Lung (tissue), 12 donors: ENCODE measurements around the gene FBXO11. TPM values are rescaled to one million over a fixed set of nuclear protein-coding genes. Genes with fewer than 3 reads are reported as not detected.

Experiments
- ATAC-seq: fragments of 200-7000 bp; cut with Tn5 transposase; one replicate; pipeline ENCODE4 v1.9.1; 2020; ENCODE audit warnings: moderate number of reproducible peaks; ENCODE audit not compliant: insufficient read depth, low FRiP score
- DNase-seq, 3 donors: peaks; one replicate each; pipeline ENCODE4 v3.0.0-alpha.2; 2013 to 2017
- H3K27ac ChIP-seq, 2 donors: one replicate each; pipeline ENCODE4 v1.5.1; 2013; ENCODE audit warnings: mild to moderate bottlenecking in 2 of 2, moderate library complexity in 2 of 2, control low read depth in 1 of 2, inconsistent platforms in 1 of 2, low read depth in 1 of 2, low read length in 1 of 2
- H3K27me3 ChIP-seq, 3 donors: one replicate each; pipeline ENCODE4 v1.5.1; 2013; ENCODE audit warnings: low read length in 2 of 3; ENCODE audit not compliant: control insufficient read depth in 3 of 3, insufficient read depth in 3 of 3
- H3K36me3 ChIP-seq, 4 donors: one replicate each; pipeline ENCODE4 v1.5.1; 2013; ENCODE audit warnings: low read length in 4 of 4, mild to moderate bottlenecking in 1 of 4, moderate library complexity in 1 of 4; ENCODE audit not compliant: control insufficient read depth in 4 of 4, insufficient read depth in 4 of 4
- H3K4me1 ChIP-seq, 5 donors: one replicate each; pipeline ENCODE4 v1.5.1; 2013; ENCODE audit warnings: low read length in 5 of 5, mild to moderate bottlenecking in 2 of 5, moderate library complexity in 1 of 5; ENCODE audit not compliant: control insufficient read depth in 5 of 5, insufficient read depth in 5 of 5
- H3K4me3 ChIP-seq: one replicate; pipeline ENCODE4 v1.5.1; 2013; ENCODE audit warnings: mild to moderate bottlenecking, control low read depth, moderate library complexity
- H3K9ac ChIP-seq, 2 donors: one replicate each; pipeline ENCODE4 v1.5.1; 2013; ENCODE audit warnings: low read length in 2 of 2, control low read depth in 1 of 2; ENCODE audit not compliant: insufficient read depth in 1 of 2
- H3K9me3 ChIP-seq, 4 donors: one replicate each; pipeline ENCODE4 v1.5.1; 2013; ENCODE audit warnings: low read length in 3 of 4, mild to moderate bottlenecking in 1 of 4, moderate library complexity in 1 of 4; ENCODE audit not compliant: control insufficient read depth in 4 of 4, insufficient read depth in 3 of 4
- CTCF ChIP-seq: IDR thresholded peaks from 2 replicates; pipeline ENCODE4 v1.5.1; 2012; ENCODE audit warnings: mild to moderate bottlenecking; ENCODE audit errors: control extremely low read depth, extremely low read depth
- WGBS, 2 donors: extraction: QIAGEN DNeasy Blood & Tissue Kit; methylation state at CpG; one replicate each; pipeline ENCODE4 v1.1.7; 2013; 5-methylcytosine and 5-hydroxymethylcytosine counted together
- polyA plus RNA-seq, 2 donors: library from polyadenylated mRNA; stranded (reverse); fragments of 200-250 nt; gene quantifications; one replicate each; pipeline ENCODE4 v1.2.1, GENCODE V29; 2013
- total RNA-seq, 2 donors: library from RNA; depleted of rRNA in 1 of 2; stranded (reverse); fragments of >200 nt in 1 of 2; gene quantifications; one replicate each; pipeline ENCODE4 v1.2.1, GENCODE V29; 2014 to 2021
- donor health status: control.
- donor health status: control.
- donor health status: Bipolar disorder and iron deficiency.
- donor health status: healthy.
- donor health status: DM: yes; HTN: yes; CAD: no.

FBXO11 gene
- total and polyA plus RNA-seq, 4 donors, result 21.9 to 157 (median 42.8) TPM

DNA sequence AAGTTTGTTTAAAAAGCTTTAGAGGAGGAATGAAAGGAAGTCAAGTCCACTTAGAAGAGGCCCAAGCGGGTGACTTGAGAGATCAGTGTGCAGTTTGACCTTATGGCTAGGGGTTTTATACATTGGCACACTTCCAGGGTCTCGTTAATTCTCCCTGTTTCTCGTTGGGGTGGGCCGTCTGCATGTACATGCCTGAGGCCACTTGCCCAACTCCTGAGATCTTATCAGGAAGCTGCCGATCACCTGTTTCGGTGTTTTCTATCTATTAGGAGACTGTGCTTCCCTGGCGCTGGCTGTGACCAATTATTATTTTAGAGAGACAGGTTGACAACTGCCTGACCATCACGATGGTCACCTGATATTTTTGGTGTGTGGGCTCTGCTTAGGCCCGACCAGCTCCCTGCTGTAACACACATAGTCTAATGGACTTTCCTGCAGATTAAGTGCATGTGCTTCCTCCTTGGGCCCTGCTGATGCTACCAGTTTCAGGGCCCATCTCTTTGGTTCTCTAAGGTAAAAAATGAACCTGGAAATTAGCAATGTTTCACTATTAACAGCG, 154.4 kb downstream of the FBXO11 start:
- peaks cover 0 to 8% (median 0%) of the 10 kb centered on the region in 4 donors for H3K9me3 ChIP-seq
- peaks cover 0 to 2% (median 0%) of the 10 kb centered on the region in 5 donors for H3K4me1 ChIP-seq
- H3K4me3 ChIP-seq, result no peak overlapping the region
- ATAC-seq, result no peak
- 65 to 67% methylated on average over 10 of the region's 10 CpGs for WGBS, 2 donors
- no peak for TF ChIP-seq CTCF
- DNase-seq, result peak in 1 of 3 donors; percentile 38
- H3K9ac ChIP-seq, result no peak overlapping the region
- H3K27me3 ChIP-seq, result no peaks in the 10 kb centered on the region
- peak overlapping the region in 1 of 2 donors; percentile 41 for H3K27ac ChIP-seq
- no peaks in the 10 kb centered on the region for H3K36me3 ChIP-seq

- H3K9me3 ChIP-seq, result peaks cover 0 to 11% (median 0%) of the 10 kb centered on the region in 4 donors
- no peaks in the 10 kb centered on the region for H3K27me3 ChIP-seq
- H3K4me3 ChIP-seq, result no peak overlapping the region
- 90 to 92% methylated on average over 4 of the region's 4 CpGs for WGBS, 2 donors
- H3K27ac ChIP-seq, result no peak overlapping the region
- no peak overlapping the region for H3K9ac ChIP-seq
- no peak for TF ChIP-seq CTCF
- H3K36me3 ChIP-seq, result no peaks in the 10 kb centered on the region
- H3K4me1 ChIP-seq, result peaks cover 0 to 2% (median 0%) of the 10 kb centered on the region in 5 donors
- DNase-seq (no peak), ATAC-seq (no peak)
Measured at GRCh38 chr2:47747878-47748277, 158.4 kb downstream of the FBXO11 start.

DNA sequence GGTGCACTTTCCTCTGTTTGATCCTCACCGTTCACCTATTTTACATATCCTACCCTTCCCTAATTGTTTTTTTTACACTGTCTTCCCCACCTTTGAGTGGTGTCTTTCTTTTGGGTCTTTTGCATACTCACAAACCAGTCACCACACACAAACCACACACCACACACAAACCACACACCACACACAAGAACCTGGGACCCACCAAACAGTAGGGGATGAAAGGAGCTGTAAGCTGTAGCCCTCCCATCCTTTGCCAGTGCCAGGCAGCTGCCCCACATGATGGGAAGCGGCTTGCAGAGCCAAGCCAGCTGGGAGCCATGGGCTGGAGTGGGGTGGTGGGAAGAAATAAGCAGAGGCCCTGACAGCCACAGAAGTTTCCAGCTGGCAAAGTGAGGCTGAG, 162.2 kb downstream of the FBXO11 start:
- ATAC-seq, result no peak
- 73 to 89% methylated on average over 2 of the region's 2 CpGs for WGBS, 2 donors
- no peaks in the 10 kb centered on the region for H3K4me1 ChIP-seq

More for the DNA sequence above, 162.2 kb downstream of the FBXO11 start:
- Histone ChIP-seq H3K27me3 (peaks cover 0 to 3% (median 0%) of the 10 kb centered on the region in 3 donors), H3K9me3 (peaks cover 0 to 9% (median 0%) of the 10 kb centered on the region in 4 donors), H3K36me3 (no peaks in the 10 kb centered on the region), H3K4me3 (no peak overlapping the region), H3K27ac (no peak overlapping the region), H3K9ac (no peak overlapping the region)
- no peak for DNase-seq
- no peak for TF ChIP-seq CTCF
